Mesenchymal stem cell (in vitro differentiated cells and primary cell): ENCODE results near the gene SNCAIP.

ENCODE experiments used
- DNase-seq: peaks from one replicate; pipeline ENCODE4 v3.0.0-alpha.2; 2013
- H2AFZ ChIP-seq: one replicate; pipeline ENCODE4 v1.6.1; 2013; ENCODE audit warnings: low read depth, mild to moderate bottlenecking, control low read depth, inconsistent platforms, low read length, moderate library complexity
- H2AK5ac ChIP-seq: 2 replicates; pipeline ENCODE4 v1.6.1; 2013; ENCODE audit warnings: low read length, moderate library complexity, mild to moderate bottlenecking, inconsistent platforms; ENCODE audit not compliant: severe bottlenecking
- H2BK120ac ChIP-seq: one replicate; pipeline ENCODE4 v1.6.1; 2013; ENCODE audit warnings: low read depth, mild to moderate bottlenecking, inconsistent platforms, low read length, moderate library complexity
- H2BK12ac ChIP-seq, 2 experiments: one replicate each; pipeline ENCODE4 v1.6.1; 2013; ENCODE audit warnings: inconsistent platforms in 2 of 2, low read length in 2 of 2, mild to moderate bottlenecking in 2 of 2, moderate library complexity in 2 of 2, control low read depth in 1 of 2
- H2BK15ac ChIP-seq: one replicate; pipeline ENCODE4 v1.6.1; 2013; ENCODE audit warnings: mild to moderate bottlenecking, low read depth, inconsistent platforms; ENCODE audit not compliant: poor library complexity, severe bottlenecking
- H2BK5ac ChIP-seq: 2 replicates; pipeline ENCODE4 v1.6.1; 2013; ENCODE audit warnings: low read depth, mild to moderate bottlenecking, low read length, control low read depth, inconsistent platforms; ENCODE audit not compliant: poor library complexity, severe bottlenecking
- H3K14ac ChIP-seq, 2 experiments: one replicate each; pipeline ENCODE4 v1.6.1; 2013; ENCODE audit warnings: inconsistent platforms in 2 of 2, low read length in 2 of 2, control low read depth in 1 of 2, mild to moderate bottlenecking in 1 of 2, moderate library complexity in 1 of 2
- H3K18ac ChIP-seq, 2 experiments: one replicate each; pipeline ENCODE4 v1.6.1; 2013; ENCODE audit warnings: inconsistent platforms in 2 of 2, low read length in 2 of 2, control low read depth in 1 of 2, low read depth in 1 of 2, mild to moderate bottlenecking in 1 of 2
- H3K23ac ChIP-seq, 2 experiments: one replicate each; pipeline ENCODE4 v1.6.1; 2013; ENCODE audit warnings: inconsistent platforms in 2 of 2, low read length in 2 of 2, mild to moderate bottlenecking in 2 of 2, moderate library complexity in 2 of 2, control low read depth in 1 of 2
- H3K27ac ChIP-seq: 2 replicates; pipeline ENCODE4 v1.5.1; 2013; ENCODE audit warnings: mild to moderate bottlenecking, moderate library complexity, low read length, control low read depth, inconsistent platforms; ENCODE audit not compliant: poor library complexity, severe bottlenecking
- H3K27me3 ChIP-seq, 2 experiments: 2 replicates each; pipeline versions ENCODE4 v1.6.1 to v1.7.0; 2013; ENCODE audit warnings: low read length in 2 of 2, mild to moderate bottlenecking in 2 of 2, moderate library complexity in 2 of 2, control low read depth in 1 of 2, inconsistent platforms in 1 of 2; ENCODE audit not compliant: control insufficient read depth in 1 of 2, insufficient read depth in 1 of 2
- H3K36me3 ChIP-seq, 2 experiments: 2 replicates each; pipeline versions ENCODE4 v1.6.1 to v1.7.0; 2013; ENCODE audit warnings: low read length in 2 of 2, control low read depth in 1 of 2, inconsistent platforms in 1 of 2, low read depth in 1 of 2, mild to moderate bottlenecking in 1 of 2; ENCODE audit not compliant: insufficient read depth in 2 of 2, control insufficient read depth in 1 of 2
- H3K4ac ChIP-seq, 2 experiments: one replicate each; pipeline ENCODE4 v1.6.1; 2013; ENCODE audit warnings: inconsistent platforms in 2 of 2, low read length in 2 of 2, mild to moderate bottlenecking in 2 of 2, moderate library complexity in 2 of 2, control low read depth in 1 of 2, low read depth in 1 of 2
- H3K4me1 ChIP-seq: 2 replicates; pipeline ENCODE4 v1.6.1; 2013; ENCODE audit warnings: low read depth, low read length, control low read depth; ENCODE audit not compliant: control insufficient read depth, insufficient read depth
- H3K4me2 ChIP-seq: 2 replicates; pipeline ENCODE4 v1.6.1; 2013; ENCODE audit warnings: low read length, mild to moderate bottlenecking, inconsistent platforms; ENCODE audit not compliant: poor library complexity, severe bottlenecking
- H3K4me3 ChIP-seq, 2 experiments: 2 replicates each; pipeline versions ENCODE4 v1.5.1 to v1.7.0; 2013; ENCODE audit warnings: low read length in 2 of 2, mild to moderate bottlenecking in 2 of 2, control low read depth in 1 of 2, low read depth in 1 of 2; ENCODE audit not compliant: insufficient read depth in 1 of 2
- H3K79me1 ChIP-seq: replicated peaks from 2 replicates; pipeline ENCODE4 v1.6.1; 2013; ENCODE audit warnings: mild to moderate bottlenecking, control low read depth, low read length, inconsistent platforms; ENCODE audit not compliant: poor library complexity, severe bottlenecking
- H3K9ac ChIP-seq: 2 replicates; pipeline ENCODE4 v1.7.0; 2013; ENCODE audit warnings: mild to moderate bottlenecking, low read length, moderate library complexity
- H3K9me3 ChIP-seq: 2 replicates; pipeline ENCODE4 v1.7.0; 2013; ENCODE audit warnings: mild to moderate bottlenecking, low read length; ENCODE audit not compliant: control insufficient read depth
- H4K8ac ChIP-seq: one replicate; pipeline ENCODE4 v1.6.1; 2013; ENCODE audit warnings: inconsistent platforms, mild to moderate bottlenecking, low read length, moderate library complexity
- H4K91ac ChIP-seq: one replicate; pipeline ENCODE4 v1.6.1; 2013; ENCODE audit warnings: mild to moderate bottlenecking, low read length, inconsistent platforms
- WGBS: methylation state at CpG from one replicate; pipeline ENCODE4 v1.1.7; 2013; ENCODE audit warnings: mixed read lengths; 5-methylcytosine and 5-hydroxymethylcytosine counted together

Gene SNCAIP

DNA sequence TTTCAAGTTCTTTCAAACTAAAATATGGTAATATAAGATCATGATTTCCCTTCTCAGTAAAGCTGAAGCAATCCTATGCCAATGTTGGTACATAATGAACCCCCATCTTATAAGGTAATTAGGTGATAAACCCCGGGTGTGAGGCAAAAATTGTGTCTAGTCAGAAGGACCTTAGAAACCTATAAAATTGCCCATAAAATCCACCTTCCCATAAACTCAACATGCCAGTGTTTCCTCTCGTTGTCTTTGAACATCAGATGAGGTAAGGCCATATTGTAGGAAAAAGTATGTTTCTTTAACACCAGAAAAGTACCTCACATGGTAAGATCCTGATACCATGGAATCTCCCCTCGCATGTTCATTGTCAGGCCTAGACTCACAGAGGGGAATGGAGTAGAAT is 43.3 kb downstream of the SNCAIP start:
- no peak overlapping the region for H2AFZ ChIP-seq
- H3K23ac ChIP-seq = no peak overlapping the region
- 80% methylated on average over 1 of the region's 3 CpGs for WGBS
- H3K27ac ChIP-seq = no peak overlapping the region
- no peak overlapping the region for H3K18ac ChIP-seq
- H3K4me2 ChIP-seq = no peak overlapping the region
- no peak overlapping the region for H3K4me3 ChIP-seq
- no peaks in the 10 kb centered on the region for H3K79me1 ChIP-seq
- no peak overlapping the region for H4K91ac ChIP-seq
- no peak overlapping the region for H2BK5ac ChIP-seq
- no peak overlapping the region for H2BK120ac ChIP-seq
- no peak for DNase-seq
- no peak overlapping the region for H3K9ac ChIP-seq
- no peak overlapping the region for H2BK12ac ChIP-seq
- no peaks in the 10 kb centered on the region for H3K36me3 ChIP-seq
- no peak overlapping the region for H4K8ac ChIP-seq
- no peak overlapping the region for H2AK5ac ChIP-seq
- no peak overlapping the region for H3K4ac ChIP-seq
- no peaks in the 10 kb centered on the region for H3K27me3 ChIP-seq
- no peak overlapping the region for H3K14ac ChIP-seq
- H2BK15ac ChIP-seq = no peak overlapping the region
- no peaks in the 10 kb centered on the region for H3K4me1 ChIP-seq
- no peaks in the 10 kb centered on the region for H3K9me3 ChIP-seq

DNA sequence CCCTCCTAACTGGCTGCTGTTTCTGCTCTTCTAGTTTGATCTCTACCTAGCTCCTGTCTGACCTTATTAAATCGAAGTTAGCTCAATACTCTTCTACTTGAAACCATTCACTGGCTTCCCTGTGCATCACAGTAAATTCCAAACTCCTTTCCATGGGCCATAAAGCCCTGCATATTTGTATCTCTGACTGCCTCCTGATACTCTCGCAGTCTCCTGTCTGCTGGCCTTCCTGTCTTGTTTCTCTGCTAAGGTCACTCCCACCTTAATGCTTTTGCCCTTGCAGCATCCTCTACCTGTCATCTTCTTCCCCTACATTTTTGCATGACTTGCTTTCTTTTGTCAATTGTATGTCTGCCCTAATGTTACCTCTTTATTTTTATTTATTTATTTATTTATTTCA is 44.8 kb downstream of the SNCAIP start:
- Histone ChIP-seq H3K27ac (no peak overlapping the region), H3K4me1 (no peaks in the 10 kb centered on the region), H2AK5ac (no peak overlapping the region), H3K27me3 (no peaks in the 10 kb centered on the region), H2BK120ac (no peak overlapping the region), H3K4me2 (no peak overlapping the region), H3K4me3 (no peak overlapping the region), H4K8ac (no peak overlapping the region), H3K4ac (no peak overlapping the region), H3K18ac (no peak overlapping the region), H3K36me3 (no peaks in the 10 kb centered on the region), H2AFZ (no peak overlapping the region), H3K9me3 (no peaks in the 10 kb centered on the region), H2BK15ac (no peak overlapping the region), H3K14ac (no peak overlapping the region), H4K91ac (no peak overlapping the region), H2BK12ac (no peak overlapping the region), H3K23ac (no peak overlapping the region), H3K79me1 (no peaks in the 10 kb centered on the region), H3K9ac (no peak overlapping the region), H2BK5ac (no peak overlapping the region)
- 84% methylated on average over 2 of the region's 2 CpGs for WGBS
- DNase-seq = no peak

- H3K27ac ChIP-seq = no peak overlapping the region
- H3K79me1 ChIP-seq = no peaks in the 10 kb centered on the region
- no peak for DNase-seq
- no peak overlapping the region for H4K91ac ChIP-seq
- no peak overlapping the region for H3K4me3 ChIP-seq
- H3K4me1 ChIP-seq = no peaks in the 10 kb centered on the region
- no peak overlapping the region for H2BK5ac ChIP-seq
- no peak overlapping the region for H2BK12ac ChIP-seq
- H2BK120ac ChIP-seq = no peak overlapping the region
- WGBS = 56% methylated on average over 3 of the region's 4 CpGs
- no peak overlapping the region for H3K4me2 ChIP-seq
- H3K23ac ChIP-seq = no peak overlapping the region
- no peaks in the 10 kb centered on the region for H3K36me3 ChIP-seq
- H2AK5ac ChIP-seq = no peak overlapping the region
- no peak overlapping the region for H3K4ac ChIP-seq
- H3K27me3 ChIP-seq = no peaks in the 10 kb centered on the region
- no peaks in the 10 kb centered on the region for H3K9me3 ChIP-seq
- no peak overlapping the region for H3K9ac ChIP-seq
- H3K14ac ChIP-seq = no peak overlapping the region
- no peak overlapping the region for H2BK15ac ChIP-seq
- H4K8ac ChIP-seq = no peak overlapping the region
- H3K18ac ChIP-seq = no peak overlapping the region
- H2AFZ ChIP-seq = no peak overlapping the region
Measured at GRCh38 chr5:122358372-122358979, 46.4 kb downstream of the SNCAIP start.

DNA sequence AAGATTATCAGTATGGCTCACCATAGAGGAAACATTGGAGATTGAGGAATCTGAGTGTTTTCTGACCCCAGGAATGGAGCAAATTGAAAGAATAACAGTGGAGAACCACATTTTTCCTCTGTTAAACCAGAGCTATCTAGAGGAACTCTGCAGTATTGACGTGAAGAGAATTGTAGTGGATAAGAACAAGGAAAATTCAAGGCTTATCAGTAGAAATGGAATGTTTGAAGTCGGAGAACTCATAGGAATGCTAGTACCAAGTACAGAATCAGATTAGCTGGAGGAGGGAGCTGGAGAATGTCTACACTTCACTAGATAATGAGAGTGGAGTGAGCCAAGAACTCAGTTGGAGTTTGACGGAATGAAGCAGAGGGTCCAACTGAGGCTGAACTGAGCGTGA is 50.3 kb downstream of the SNCAIP start:
- no peak overlapping the region for H3K27ac ChIP-seq
- no peak overlapping the region for H3K4me2 ChIP-seq
- H3K9me3 ChIP-seq = no peaks in the 10 kb centered on the region
- H2AFZ ChIP-seq = no peak overlapping the region
- no peak overlapping the region for H3K4me3 ChIP-seq
- no peak overlapping the region for H3K18ac ChIP-seq
- H2BK120ac ChIP-seq = no peak overlapping the region
- no peaks in the 10 kb centered on the region for H3K79me1 ChIP-seq
- no peak overlapping the region for H3K9ac ChIP-seq
- H2BK12ac ChIP-seq = no peak overlapping the region
- 68% methylated on average over 4 of the region's 4 CpGs for WGBS
- no peak overlapping the region for H2BK15ac ChIP-seq
- no peak overlapping the region for H3K4ac ChIP-seq
- H3K23ac ChIP-seq = no peak overlapping the region
- no peak overlapping the region for H2AK5ac ChIP-seq
- H2BK5ac ChIP-seq = no peak overlapping the region
- no peak overlapping the region for H4K91ac ChIP-seq
- H3K27me3 ChIP-seq = no peaks in the 10 kb centered on the region
- no peak overlapping the region for H4K8ac ChIP-seq
- H3K36me3 ChIP-seq = no peaks in the 10 kb centered on the region
- no peak overlapping the region for H3K14ac ChIP-seq
- H3K4me1 ChIP-seq = no peaks in the 10 kb centered on the region
- DNase-seq = no peak
